Stimulated activated naive CD8-positive, alpha-beta T cell treated with anti-CD3 and anti-CD28 coated beads, Interleukin-15, Interleukin-2, amounts not matched to agents 100 ng/mL and 50 ng/mL, for 24 hours (primary cell): Measurements from ENCODE around the gene BCL2L15.

ENCODE experiments used
- H3K27ac Mint-ChIP-seq: one replicate; pipeline ENCODE4 v1.8.0; 2021; ENCODE audit warnings: mild to moderate bottlenecking, mixed read lengths
- H3K27me3 Mint-ChIP-seq: one replicate; pipeline ENCODE4 v1.8.0; 2021; ENCODE audit warnings: mixed read lengths
- H3K36me3 Mint-ChIP-seq: one replicate; pipeline ENCODE4 v1.8.0; 2021; ENCODE audit warnings: low read depth, mixed read lengths
- H3K4me1 Mint-ChIP-seq: one replicate; pipeline ENCODE4 v1.8.0; 2021; ENCODE audit warnings: low read depth, mixed read lengths
- H3K4me3 Mint-ChIP-seq: one replicate; pipeline ENCODE4 v1.8.0; 2021; ENCODE audit warnings: mild to moderate bottlenecking, mixed read lengths
- H3K9me3 Mint-ChIP-seq: one replicate; pipeline ENCODE4 v1.8.0; 2021; ENCODE audit warnings: mixed read lengths

BCL2L15 gene

GRCh38 chr1:113887402-113888175 is at the start of gene BCL2L15:
Gene BCL2L15 (minus strand): TSS chr1:113887581. CDS start chr1:113887375, 206 bp downstream.
- peaks cover 12% of the 10 kb centered on the region for H3K4me1 Mint-ChIP-seq
- H3K27ac Mint-ChIP-seq: no peak within 1 kb of the TSS
- H3K4me3 Mint-ChIP-seq: no peak within 1 kb of the TSS
- no peaks in the 10 kb centered on the region for H3K9me3 Mint-ChIP-seq
- H3K27me3 Mint-ChIP-seq: no peaks in the 10 kb centered on the region
- peaks cover 14% of the 10 kb centered on the region for H3K36me3 Mint-ChIP-seq

- Mint-ChIP-seq H3K27ac (peak overlapping the region; percentile 81), H3K4me3 (peak overlapping the region; percentile 1), H3K9me3 (no peaks in the 10 kb centered on the region), H3K4me1 (peaks cover 96% of the 10 kb centered on the region), H3K36me3 (peaks cover 60% of the 10 kb centered on the region), H3K27me3 (no peaks in the 10 kb centered on the region)
These were observed 49.8 kb upstream of the BCL2L15 start for GRCh38 chr1:113937146-113937545.

- peak overlapping the region; percentile 21 for H3K4me3 Mint-ChIP-seq
- no peaks in the 10 kb centered on the region for H3K27me3 Mint-ChIP-seq
- peak overlapping the region; percentile 0 for H3K27ac Mint-ChIP-seq
- H3K9me3 Mint-ChIP-seq: no peaks in the 10 kb centered on the region
- peaks cover 52% of the 10 kb centered on the region for H3K36me3 Mint-ChIP-seq
- peaks cover 100% of the 10 kb centered on the region for H3K4me1 Mint-ChIP-seq
These were observed 48.6 kb upstream of the BCL2L15 start for GRCh38 chr1:113935970-113936369.

- Mint-ChIP-seq H3K9me3 (no peaks in the 10 kb centered on the region), H3K4me3 (no peak overlapping the region), H3K27me3 (no peaks in the 10 kb centered on the region), H3K4me1 (peaks cover 100% of the 10 kb centered on the region), H3K27ac (peak overlapping the region; percentile 42), H3K36me3 (peaks cover 44% of the 10 kb centered on the region)
These were observed 47.8 kb upstream of the BCL2L15 start for GRCh38 chr1:113935176-113935575.

- peaks cover 95% of the 10 kb centered on the region for H3K4me1 Mint-ChIP-seq
- H3K36me3 Mint-ChIP-seq: peaks cover 42% of the 10 kb centered on the region
- H3K27ac Mint-ChIP-seq: peak overlapping the region; percentile 99
- no peaks in the 10 kb centered on the region for H3K27me3 Mint-ChIP-seq
- peak overlapping the region; percentile 98 for H3K4me3 Mint-ChIP-seq
- H3K9me3 Mint-ChIP-seq: no peaks in the 10 kb centered on the region
These were observed 47.2 kb upstream of the BCL2L15 start for GRCh38 chr1:113934511-113935055.

- H3K27ac Mint-ChIP-seq: peak overlapping the region; percentile 99
- H3K27me3 Mint-ChIP-seq: no peaks in the 10 kb centered on the region
- H3K4me3 Mint-ChIP-seq: peak overlapping the region; percentile 98
- peaks cover 89% of the 10 kb centered on the region for H3K4me1 Mint-ChIP-seq
- H3K9me3 Mint-ChIP-seq: no peaks in the 10 kb centered on the region
- peaks cover 37% of the 10 kb centered on the region for H3K36me3 Mint-ChIP-seq
These were observed 46.6 kb upstream of the BCL2L15 start for GRCh38 chr1:113934006-113934405.

GRCh38 chr1:113931451-113931851 is 44.1 kb upstream of the BCL2L15 start:
- no peaks in the 10 kb centered on the region for H3K27me3 Mint-ChIP-seq
- H3K4me3 Mint-ChIP-seq: peak overlapping the region; percentile 98
- peaks cover 79% of the 10 kb centered on the region for H3K4me1 Mint-ChIP-seq
- H3K9me3 Mint-ChIP-seq: no peaks in the 10 kb centered on the region
- peak overlapping the region; percentile 99 for H3K27ac Mint-ChIP-seq
- H3K36me3 Mint-ChIP-seq: peaks cover 30% of the 10 kb centered on the region

GRCh38 chr1:113930499-113931161 is 43.2 kb upstream of the BCL2L15 start:
- Mint-ChIP-seq H3K4me1 (peaks cover 71% of the 10 kb centered on the region), H3K36me3 (peaks cover 26% of the 10 kb centered on the region), H3K9me3 (no peaks in the 10 kb centered on the region), H3K27me3 (no peaks in the 10 kb centered on the region), H3K27ac (peak overlapping the region; percentile 99), H3K4me3 (peak overlapping the region; percentile 98)

- Mint-ChIP-seq H3K4me1 (peaks cover 64% of the 10 kb centered on the region), H3K27ac (peak overlapping the region; percentile 99), H3K9me3 (no peaks in the 10 kb centered on the region)
These were observed 42.5 kb upstream of the BCL2L15 start for GRCh38 chr1:113929750-113930498.

GRCh38 chr1:113928941-113929749 is 41.8 kb upstream of the BCL2L15 start, which contains the start of gene HIPK1:
Gene HIPK1 (plus strand): TSS chr1:113929324.
- Mint-ChIP-seq H3K4me3 (peak within 1 kb of the TSS; percentile 98), H3K27ac (peak within 1 kb of the TSS; percentile 99), H3K36me3 (peaks cover 16% of the 10 kb centered on the region), H3K9me3 (no peaks in the 10 kb centered on the region), H3K27me3 (no peaks in the 10 kb centered on the region), H3K4me1 (peaks cover 56% of the 10 kb centered on the region)

More at GRCh38 chr1:113929750-113930498, 42.5 kb upstream of the BCL2L15 start:
- H3K36me3 Mint-ChIP-seq: peaks cover 19% of the 10 kb centered on the region
- peak overlapping the region; percentile 98 for H3K4me3 Mint-ChIP-seq
- no peaks in the 10 kb centered on the region for H3K27me3 Mint-ChIP-seq

GRCh38 chr1:113928187-113928930 is 41.0 kb upstream of the BCL2L15 start:
- Mint-ChIP-seq H3K4me3 (peak overlapping the region; percentile 97), H3K27me3 (no peaks in the 10 kb centered on the region), H3K9me3 (no peaks in the 10 kb centered on the region), H3K27ac (peak overlapping the region; percentile 97), H3K4me1 (peaks cover 48% of the 10 kb centered on the region), H3K36me3 (peaks cover 9% of the 10 kb centered on the region)

GRCh38 chr1:113924473-113924872 is 37.1 kb upstream of the BCL2L15 start:
- Mint-ChIP-seq H3K36me3 (no peaks in the 10 kb centered on the region), H3K4me3 (no peak overlapping the region)

GRCh38 chr1:113922957-113923356 is 35.6 kb upstream of the BCL2L15 start:
- H3K27me3 Mint-ChIP-seq: no peaks in the 10 kb centered on the region
- H3K4me1 Mint-ChIP-seq: peaks cover 5% of the 10 kb centered on the region
- H3K36me3 Mint-ChIP-seq: no peaks in the 10 kb centered on the region
- H3K27ac Mint-ChIP-seq: no peak overlapping the region
- H3K4me3 Mint-ChIP-seq: no peak overlapping the region
- no peaks in the 10 kb centered on the region for H3K9me3 Mint-ChIP-seq

More at GRCh38 chr1:113924473-113924872, 37.1 kb upstream of the BCL2L15 start:
- Mint-ChIP-seq H3K4me1 (peaks cover 15% of the 10 kb centered on the region), H3K27ac (no peak overlapping the region), H3K27me3 (no peaks in the 10 kb centered on the region), H3K9me3 (no peaks in the 10 kb centered on the region)
